ENCODE measurements around the gene DDX23.

- TF ChIP-seq CTCF (IDR thresholded peaks at IDR 0.05) (no peak), YY1 (IDR thresholded peaks at IDR 0.05; ENCODE audit: low read depth) (no peak), POLR2AphosphoS5 (IDR thresholded peaks at IDR 0.05; ENCODE audit: low read depth, low read length) (no peak), GABPA (IDR thresholded peaks at IDR 0.05; ENCODE audit: low read depth) (no peak), NRF1 (IDR thresholded peaks at IDR 0.05; ENCODE audit: low read depth, low read length) (no peak), EZH2phosphoT487 (IDR thresholded peaks at IDR 0.05; ENCODE audit: borderline replicate concordance, low read depth) (no peak), FOXM1 (IDR thresholded peaks at IDR 0.05; ENCODE audit: low read depth) (no peak), TAF1 (IDR thresholded peaks at IDR 0.05; ENCODE audit: borderline replicate concordance, low read depth, low read length) (no peak), GATA2 (CRISPR knock-in tag; IDR thresholded peaks at IDR 0.05) (no peak), USF2 (IDR thresholded peaks at IDR 0.05; ENCODE audit: borderline replicate concordance, low read depth, low read length) (no peak), MAX (IDR thresholded peaks at IDR 0.05; ENCODE audit: low read depth) (no peak), FOSL2 (IDR thresholded peaks at IDR 0.05; ENCODE audit: borderline replicate concordance, low read depth) (no peak), NFIC (IDR thresholded peaks at IDR 0.05; ENCODE audit: borderline replicate concordance) (no peak)
- TF ChIP-seq, protein P1, sequence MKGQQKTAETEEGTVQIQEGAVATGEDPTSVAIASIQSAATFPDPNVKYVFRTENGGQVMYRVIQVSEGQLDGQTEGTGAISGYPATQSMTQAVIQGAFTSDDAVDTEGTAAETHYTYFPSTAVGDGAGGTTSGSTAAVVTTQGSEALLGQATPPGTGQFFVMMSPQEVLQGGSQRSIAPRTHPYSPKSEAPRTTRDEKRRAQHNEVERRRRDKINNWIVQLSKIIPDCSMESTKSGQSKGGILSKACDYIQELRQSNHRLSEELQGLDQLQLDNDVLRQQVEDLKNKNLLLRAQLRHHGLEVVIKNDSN (IDR thresholded peaks at IDR 0.05; ENCODE audit: borderline replicate concordance, low read depth): no peak
Observed at GRCh38 chr12:48883305-48884161, 31.6 kb upstream of the DDX23 start.

Data from SK-N-SH (cell line).